Caki2 (cell line): ENCODE results near the gene MPHOSPH9. TPM values are rescaled to one million over a fixed set of nuclear protein-coding genes. Genes with fewer than 3 reads are reported as not detected.
"Not testable (repeated sequence)": the region's sequence is repeated elsewhere in the genome, so short reads cannot be mapped to it uniquely, and the experiment has no call there.

Source experiments
- DNase-seq: peaks from one replicate; pipeline ENCODE4 v3.0.0-alpha.2; 2015; ENCODE audit warnings: low read depth
- in situ Hi-C: cut with HindIII; loops from 2 replicates; pipeline ENCODE4 v1.10.0; 2016; ENCODE audit warnings: low sequenced_read_pairs, low pct_unique_long_range_greater_than_20kb, mixed read lengths
- total RNA-seq: library from RNA; depleted of rRNA; stranded (reverse); fragments of >200 nt; shearing (Covaris generic); gene quantifications from 2 replicates; pipeline ENCODE4 v1.2.3, GENCODE V29; 2014; ENCODE audit warnings: low replicate concordance

The MPHOSPH9 gene
- total RNA-seq, 1 experiment from 2014 or later = 31.5 TPM

DNA sequence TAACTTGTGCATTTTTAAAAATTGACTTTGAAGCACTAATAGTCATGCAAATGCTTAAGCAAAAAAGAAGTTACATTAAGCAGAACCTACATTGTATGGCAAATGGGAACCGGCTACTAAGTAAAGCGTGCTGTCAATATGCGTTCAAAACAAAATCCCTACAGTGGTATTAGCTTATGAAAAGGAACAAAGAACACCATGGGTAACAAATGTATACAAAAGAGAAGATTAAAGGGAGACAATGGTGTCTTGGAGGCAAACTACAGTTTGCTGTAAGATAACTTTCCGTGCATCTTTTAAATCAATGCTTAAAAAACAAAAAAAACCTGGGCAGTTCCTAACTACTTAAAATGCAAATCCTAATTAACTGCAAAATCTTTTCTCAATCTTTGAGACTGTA is 28.3 kb upstream of the MPHOSPH9 start:
- in situ Hi-C loops = no loop called here
- DNase-seq = no peak

DNA sequence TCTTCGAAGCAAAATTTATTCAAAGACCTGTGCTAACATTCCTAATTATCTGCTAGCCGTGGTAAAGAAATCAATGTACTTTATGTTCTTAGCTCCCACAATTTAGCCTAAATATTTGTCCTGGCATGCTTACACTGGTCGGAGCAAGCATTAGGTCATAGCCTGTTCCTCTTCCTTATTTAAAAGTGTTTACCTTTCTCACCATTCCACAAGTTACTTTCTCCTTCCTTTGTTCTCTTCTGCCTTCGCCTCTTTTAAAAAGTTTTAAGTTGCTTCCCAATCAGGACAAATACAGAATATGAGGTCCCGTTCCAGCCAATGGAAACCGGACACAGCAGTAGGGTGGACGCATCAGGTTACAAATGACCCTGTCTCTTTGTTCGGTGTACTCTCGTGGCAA is 27.1 kb upstream of the MPHOSPH9 start:
- DNase-seq = no peak
- in situ Hi-C loops = no loop called here

DNA sequence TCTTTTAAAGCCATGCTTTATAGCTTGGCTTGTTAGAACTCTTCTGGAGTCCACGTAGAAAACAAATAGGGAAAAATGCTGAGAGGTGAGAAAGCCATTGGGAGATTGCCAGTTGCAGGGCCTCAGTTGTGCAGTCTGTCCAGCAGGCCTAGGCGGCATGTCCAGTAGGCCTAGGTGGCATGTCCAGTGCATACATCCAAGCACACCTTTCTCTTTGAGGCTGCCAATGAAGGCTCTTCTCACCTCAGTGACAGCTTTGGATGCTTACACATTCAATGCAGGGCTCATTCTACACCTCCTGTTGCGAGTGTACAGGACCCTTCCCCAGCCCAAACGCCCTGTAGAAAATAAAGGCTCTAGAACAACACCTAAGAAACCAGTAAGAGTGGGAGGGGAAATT is 25.7 kb upstream of the MPHOSPH9 start:
- no peak for DNase-seq
- in situ Hi-C loops = no loop called here

DNA sequence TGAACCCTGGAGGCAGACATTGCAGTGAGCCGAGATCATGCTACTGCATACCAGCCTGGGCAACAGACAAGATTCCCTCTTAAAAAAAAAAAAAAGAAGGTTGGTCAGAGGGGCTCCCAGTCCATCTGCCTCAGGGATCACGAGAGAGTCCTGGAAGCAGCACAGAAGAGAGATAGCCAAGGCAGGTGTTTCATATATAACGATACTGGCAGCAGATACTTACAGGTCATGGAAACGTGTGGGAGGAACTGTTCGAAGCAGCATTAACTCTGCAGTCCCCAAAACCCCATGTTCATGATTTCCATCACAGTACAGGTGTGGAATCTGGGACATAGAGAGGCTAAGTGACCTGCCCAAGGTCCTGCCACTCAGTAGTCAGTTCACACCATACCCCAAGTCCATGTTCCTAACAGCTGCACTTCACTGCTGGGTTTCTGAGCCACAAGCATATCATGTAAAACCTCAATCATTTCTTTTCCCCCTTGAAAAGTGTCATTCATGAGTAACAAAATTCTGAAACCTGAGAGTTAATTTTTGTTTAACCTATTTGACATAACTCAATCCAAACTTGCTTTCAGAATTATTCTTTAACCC is 22.0 kb upstream of the MPHOSPH9 start:
- in situ Hi-C loops = no loop called here

DNA sequence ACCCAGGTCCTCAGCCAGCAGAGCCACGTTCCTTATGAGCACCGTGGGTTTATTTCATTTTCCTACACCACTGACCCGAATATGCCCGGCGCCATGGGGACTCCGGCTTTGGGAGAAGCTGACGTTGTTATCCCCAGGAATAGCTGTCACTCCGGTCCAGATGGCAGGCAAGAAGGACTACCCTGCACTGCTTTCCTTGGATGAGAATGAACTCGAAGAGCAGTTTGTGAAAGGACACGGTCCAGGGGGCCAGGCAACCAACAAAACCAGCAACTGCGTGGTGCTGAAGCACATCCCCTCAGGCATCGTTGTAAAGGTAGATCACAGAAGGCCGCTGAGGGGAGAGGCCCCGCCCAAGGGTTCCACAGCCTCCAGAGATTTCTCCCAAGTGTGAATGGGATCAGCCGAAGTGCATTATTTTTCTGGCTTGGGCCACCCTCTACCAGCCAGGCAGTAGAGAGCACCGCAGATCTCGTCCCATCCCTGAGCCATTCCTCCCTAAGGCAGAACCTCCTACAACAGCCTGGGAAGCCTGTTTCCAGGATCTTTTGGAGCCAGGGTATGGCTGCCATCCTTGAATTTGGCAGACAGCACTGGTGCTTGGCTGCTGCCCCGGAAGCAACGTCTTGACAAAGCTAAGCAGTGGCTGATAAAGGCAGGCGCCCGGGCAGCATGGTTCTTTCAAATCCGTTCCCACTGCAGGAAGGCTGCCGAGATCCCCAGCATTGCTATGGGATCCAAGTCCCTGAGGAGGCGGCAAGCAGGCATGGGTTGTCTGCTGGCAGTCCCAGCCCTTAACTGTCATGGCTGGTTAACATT is 20.9 kb upstream of the MPHOSPH9 start:
- no peak for DNase-seq
- in situ Hi-C loops = no loop called here

More for the DNA sequence above, 22.0 kb upstream of the MPHOSPH9 start:
- no peak for DNase-seq

DNA sequence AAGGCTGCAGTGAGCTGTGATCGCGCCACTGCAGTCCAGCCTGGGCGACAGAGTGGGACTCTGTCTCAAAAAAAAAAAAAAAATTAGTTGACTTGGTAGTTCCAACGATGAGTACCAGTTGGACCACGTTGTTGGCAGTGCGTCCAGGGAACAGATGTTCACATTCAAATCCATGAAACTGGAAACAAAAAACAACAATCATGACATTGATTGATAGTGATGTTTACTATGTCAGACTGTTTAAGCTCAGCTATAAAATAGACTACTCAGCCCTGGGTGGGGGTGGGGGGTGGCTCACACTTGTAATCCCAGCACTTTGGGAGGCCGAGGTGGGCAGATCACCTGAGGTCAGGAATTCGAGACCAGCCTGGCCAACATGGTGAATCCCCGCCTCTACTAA is 19.4 kb upstream of the MPHOSPH9 start:
- DNase-seq, in situ Hi-C loops: not testable (repeated sequence)

DNA sequence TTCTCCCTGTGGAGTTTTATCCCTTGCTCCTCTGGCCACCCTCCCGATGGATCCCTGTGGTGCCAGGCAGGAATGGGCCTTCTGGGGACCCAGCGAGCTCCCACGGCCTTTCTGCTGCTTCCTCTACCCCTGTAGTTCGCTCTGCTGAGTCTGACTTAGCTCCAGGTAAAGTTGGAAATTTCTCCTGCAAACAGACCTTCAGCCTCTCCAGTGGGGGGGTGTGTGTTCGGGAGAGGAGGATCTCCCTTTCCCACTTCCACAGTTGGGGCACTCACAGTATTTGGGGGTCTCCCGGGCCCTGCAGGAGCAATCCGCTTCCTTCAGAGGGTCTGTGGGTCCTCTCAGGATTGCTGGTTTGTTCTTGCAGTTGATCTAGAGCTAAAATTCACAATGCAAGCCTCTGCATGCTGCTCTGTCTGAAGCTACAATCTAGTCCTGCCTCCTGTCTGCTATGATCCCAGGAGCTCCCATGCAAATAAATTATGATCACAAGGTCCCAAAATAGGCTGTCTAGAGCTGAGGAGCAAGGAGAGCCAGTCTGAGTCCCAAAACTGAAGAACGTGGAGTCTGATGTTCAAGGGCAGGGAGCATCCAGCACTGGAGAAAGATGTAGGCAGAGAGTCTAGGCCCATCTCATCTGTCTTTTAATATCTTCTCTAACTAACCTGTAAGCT is 18.6 kb upstream of the MPHOSPH9 start:
- in situ Hi-C loops = no loop called here
- no peak for DNase-seq

DNA sequence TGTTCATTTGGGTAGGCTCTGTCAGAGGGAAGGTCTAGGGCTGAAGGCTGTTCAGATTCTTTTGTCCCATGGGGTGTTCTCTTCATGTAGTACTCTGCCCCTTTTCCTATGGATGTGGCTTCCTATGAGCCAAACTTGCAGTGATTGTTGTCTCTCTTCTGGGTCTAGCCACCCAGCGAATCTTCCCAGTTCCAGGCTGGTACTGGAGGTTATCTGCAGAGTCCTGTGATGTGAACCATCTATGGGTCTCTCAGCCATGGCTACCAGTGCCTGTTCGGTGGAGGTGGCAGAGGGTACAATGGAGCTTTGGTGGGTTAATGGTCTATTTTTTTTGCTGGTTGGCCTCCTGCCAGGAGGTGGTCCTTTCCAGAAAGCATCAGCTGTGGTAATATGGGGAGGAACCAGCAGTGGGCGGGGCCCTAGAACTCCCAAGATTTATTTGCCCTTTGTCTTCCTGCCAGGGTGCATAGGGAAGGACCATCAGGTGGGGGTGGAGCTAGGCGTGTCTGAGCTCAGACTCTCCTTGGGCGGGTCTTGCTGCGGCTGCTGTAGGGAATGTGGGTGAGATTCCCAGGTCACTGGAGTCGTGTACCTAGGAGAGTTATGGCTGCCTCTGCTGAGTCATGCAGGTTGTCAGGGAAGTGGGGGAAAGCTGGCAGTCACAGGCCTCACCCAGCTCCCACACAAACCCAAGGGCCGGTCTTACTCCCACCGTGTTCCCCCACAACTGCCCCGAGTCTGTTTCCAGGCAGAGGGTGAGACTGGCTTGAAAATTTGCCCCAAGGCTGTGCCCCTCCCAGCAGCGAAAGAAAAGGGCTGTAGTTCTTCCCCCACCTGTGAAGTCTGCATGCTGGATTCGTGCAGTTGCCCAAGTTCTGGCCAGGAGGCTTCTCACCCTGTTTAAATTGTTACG is 17.8 kb upstream of the MPHOSPH9 start:
- peak; percentile 97 for DNase-seq
- in situ Hi-C loops = no loop called here

DNA sequence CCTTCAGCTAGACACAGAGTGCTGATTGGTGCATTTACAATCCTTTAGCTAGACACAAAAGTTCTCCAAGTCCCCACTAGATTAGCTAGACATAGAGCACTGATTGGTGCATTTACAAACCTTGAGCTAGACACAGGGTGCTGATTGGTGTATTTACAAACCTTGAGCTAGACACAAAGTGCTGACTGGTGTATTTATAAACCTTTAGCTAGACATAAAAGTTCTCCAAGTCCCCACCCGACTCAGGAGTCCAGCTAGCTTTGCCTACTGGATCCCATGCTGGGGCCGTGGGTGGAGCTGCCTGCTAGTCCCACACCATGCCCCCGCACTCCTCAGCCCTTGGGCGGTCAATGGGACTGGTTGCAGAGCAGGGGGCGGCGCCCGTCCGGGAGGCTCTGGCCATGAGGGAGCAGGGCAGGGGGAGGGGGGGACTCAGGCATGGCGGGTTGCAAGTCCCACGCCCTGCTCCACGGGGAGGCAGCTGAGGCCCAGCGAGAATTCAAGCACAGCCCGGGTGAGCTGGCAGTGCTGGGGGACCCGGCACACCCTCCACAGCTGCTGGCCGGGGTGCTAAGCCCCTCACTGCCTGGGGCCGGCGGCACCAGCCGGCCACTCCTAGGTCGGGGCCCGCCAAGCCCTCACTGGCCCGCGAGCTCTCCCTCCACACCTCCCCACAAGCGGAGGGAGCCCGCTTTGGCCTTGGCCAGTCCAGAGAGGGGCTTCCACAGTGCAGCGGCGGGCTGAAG is 16.2 kb upstream of the MPHOSPH9 start:
- in situ Hi-C loops = loop anchor here (25.0 kb wide), 1 partner anchor 212 kb away; no protein-coding TSS in a partner anchor
- not testable (repeated sequence) for DNase-seq

DNA sequence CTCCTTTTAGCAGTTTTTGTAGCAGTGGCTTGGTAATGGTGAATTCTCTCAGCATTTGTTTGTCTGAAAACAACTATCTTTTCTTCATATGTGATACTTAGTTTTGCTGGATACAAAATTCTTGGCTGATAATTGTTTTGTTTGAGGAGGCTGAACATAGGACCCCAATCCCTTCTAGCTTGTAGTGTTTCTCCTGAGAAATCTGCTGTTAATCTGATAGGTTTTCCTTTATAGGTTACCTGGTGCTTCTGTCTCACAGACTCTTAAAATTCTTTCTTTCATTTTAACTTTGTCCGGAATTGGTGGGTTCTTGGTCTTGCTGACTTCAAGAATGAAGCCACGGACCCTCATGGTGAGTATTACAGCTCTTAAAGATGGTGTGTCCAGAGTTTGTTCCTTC is 15.2 kb upstream of the MPHOSPH9 start:
- not testable (repeated sequence) for DNase-seq
- in situ Hi-C loops = loop anchor here (25.0 kb wide), 1 partner anchor 211 kb away; no protein-coding TSS in a partner anchor

DNA sequence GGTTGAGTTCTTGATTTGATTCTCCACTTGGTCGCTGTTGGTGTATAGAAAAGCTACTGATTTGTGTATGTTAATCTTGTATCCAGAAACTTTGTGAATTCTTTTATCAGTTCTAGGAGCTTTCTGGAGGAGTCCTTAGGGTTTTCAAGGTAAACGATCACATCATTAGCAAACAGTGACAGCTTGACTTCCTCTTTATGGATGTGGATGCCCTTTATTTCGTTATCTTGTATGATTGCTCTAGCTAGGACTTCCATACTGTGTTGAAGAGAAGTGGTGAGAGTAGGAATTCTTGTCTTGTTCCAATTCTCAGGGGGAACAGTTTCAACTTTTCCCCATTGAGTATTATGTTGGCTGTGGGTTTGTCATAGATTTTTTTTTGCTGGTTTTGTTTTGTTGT is 12.7 kb upstream of the MPHOSPH9 start:
- in situ Hi-C loops = loop anchor here (25.0 kb wide), 1 partner anchor 208 kb away; no protein-coding TSS in a partner anchor
- DNase-seq = no peak

DNA sequence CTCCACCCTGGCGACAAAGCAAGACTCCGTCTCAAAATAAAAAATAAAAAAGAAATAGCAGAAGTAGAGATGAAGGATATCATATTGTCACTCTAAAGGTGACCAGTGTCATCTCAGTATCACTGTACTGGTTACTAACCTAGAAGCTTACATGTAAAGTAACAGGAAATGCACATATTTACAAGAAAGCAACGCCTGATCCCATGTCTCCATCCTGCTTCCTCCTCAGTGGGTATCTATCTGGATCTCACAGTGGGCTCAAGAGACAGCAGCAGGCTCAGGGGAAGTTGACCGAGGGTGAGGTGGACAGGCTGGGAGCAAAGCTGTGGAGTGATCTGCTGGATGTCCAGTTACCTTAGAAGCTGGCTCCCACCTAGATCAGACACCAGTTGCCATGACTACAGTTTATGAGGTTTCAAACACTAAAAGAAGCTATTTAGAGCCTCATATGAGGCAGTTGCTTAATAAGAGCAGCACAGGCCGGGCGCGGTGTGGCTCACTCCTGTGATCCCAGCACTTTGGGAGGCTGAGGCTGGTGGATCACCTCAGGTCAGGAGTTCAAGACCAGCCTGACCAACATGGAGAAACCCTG is 10.8 kb upstream of the MPHOSPH9 start:
- in situ Hi-C loops = loop anchor here (25.0 kb wide), 1 partner anchor 206 kb away; no protein-coding TSS in a partner anchor
- no peak for DNase-seq

DNA sequence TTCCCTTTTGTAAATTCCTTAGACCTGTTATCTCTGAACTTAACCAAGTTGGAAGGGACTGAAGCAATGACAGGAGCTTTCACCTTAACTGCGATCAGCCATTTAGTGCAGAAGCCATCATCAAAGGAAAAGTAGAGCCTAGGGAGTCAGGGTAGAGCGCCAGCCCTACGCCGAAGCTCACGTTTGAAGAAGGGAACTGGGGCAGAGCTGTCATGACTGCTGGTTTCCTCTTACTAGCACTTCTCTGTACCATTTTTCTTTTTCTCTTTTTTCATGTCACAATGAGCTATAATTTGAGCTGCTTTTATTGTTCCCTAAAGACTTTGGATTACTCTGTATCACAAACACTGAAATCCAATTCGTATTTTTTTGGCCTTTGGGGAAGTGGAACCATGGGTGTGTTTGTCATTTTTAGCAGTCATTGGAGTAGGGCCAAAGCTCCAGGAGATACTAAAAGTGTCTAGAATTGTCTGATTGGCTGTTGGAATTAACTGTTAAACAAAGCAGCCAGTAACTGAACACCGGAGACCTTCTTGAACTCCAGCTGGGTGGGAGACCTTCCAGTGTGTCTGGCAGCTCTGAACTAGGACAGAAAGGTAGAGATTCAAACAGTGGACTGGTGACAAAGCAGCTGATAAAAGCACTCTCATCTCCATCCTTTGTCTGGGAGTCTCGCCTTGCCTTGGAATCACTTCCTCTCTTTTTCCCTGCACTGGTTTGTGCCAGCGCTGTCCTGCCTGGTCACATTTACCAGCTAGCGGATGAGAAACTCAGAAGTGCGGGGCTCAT is 9.4 kb upstream of the MPHOSPH9 start:
- in situ Hi-C loops = loop anchor here (25.0 kb wide), 1 partner anchor 205 kb away; no protein-coding TSS in a partner anchor

DNA sequence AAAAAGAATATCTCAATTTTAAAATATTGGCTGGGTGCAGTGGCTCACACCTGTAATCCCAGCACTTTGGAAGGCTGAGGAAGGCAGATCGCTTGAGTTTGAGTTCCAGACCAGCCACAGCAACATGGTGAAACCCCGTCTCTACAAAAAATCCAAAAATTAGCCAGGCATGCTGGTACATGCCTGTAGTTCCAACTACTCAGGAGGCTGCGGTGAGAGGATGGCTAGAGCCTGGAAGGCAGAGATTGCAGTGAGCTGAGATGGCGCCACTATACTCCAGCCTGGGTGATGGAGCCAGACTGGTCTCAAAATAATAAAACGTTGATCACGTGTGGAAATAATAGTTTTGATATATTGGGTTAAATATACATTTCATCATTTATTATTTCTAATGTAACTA is 6.0 kb upstream of the MPHOSPH9 start:
- in situ Hi-C loops = loop anchor here (25.0 kb wide), 1 partner anchor 202 kb away; no protein-coding TSS in a partner anchor
- no peak for DNase-seq

More for the DNA sequence above, 9.4 kb upstream of the MPHOSPH9 start:
- DNase-seq = no peak

DNA sequence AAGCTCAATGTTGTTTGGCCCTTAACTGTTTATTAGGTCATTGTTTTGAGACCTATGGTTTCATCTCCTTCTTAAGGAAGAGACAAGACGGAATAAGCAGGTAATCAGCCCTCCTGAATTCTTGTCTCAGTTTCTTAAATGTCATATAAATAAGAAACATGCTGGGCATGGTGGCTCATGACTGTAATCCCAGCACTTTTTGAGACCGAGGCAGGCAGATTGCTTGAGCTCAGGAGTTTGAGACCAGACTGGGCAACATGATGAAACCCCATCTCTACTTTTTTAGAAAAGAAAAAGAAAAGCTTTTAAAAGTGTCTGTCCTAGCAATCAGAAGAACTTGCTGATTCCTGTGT is 5.4 kb upstream of the MPHOSPH9 start:
- in situ Hi-C loops = loop anchor here (25.0 kb wide), 1 partner anchor 201 kb away; no protein-coding TSS in a partner anchor

DNA sequence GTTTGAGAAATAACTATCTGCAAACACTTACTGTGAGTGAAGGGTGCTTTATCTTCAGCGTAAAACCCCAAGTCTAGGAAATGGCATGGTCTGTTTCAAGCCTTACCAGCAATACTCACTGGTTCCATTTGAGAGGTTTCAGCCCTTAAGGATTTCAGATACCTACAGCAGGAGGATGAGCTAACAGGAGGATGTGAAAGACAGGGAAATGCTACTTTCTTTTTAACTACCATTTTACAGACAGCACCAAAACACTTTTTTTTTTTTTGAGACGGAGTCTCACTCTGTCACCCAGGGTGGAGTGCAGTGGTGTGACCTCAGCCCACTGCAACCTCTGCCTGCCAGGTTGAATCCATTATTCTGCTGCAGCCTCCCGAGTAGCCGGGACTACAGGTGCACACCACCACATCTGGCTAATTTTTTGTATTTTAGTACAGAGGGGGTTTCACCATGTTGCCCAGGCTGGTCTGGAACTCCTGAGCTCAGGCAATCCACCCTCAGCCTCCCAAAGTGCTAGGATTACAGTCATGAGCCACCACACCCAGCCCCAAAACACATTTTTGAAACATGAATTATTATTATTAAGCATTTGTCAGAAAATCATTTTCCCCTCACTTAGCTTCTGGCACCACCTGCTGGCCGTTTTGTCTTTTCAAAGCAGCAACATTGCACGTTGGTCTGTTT is 4.8 kb upstream of the MPHOSPH9 start:
- in situ Hi-C loops = loop anchor here (25.0 kb wide), 1 partner anchor 200 kb away; no protein-coding TSS in a partner anchor
- peak; percentile 41 for DNase-seq

More for the DNA sequence above, 5.4 kb upstream of the MPHOSPH9 start:
- DNase-seq = no peak
